ENCODE measurements around the gene UBE3D. TPM values are rescaled to one million over a fixed set of nuclear protein-coding genes. Genes with fewer than 3 reads are reported as not detected.

The UBE3D gene
- total RNA-seq, 1 experiment from 2014 or later = 38.0 TPM

DNA sequence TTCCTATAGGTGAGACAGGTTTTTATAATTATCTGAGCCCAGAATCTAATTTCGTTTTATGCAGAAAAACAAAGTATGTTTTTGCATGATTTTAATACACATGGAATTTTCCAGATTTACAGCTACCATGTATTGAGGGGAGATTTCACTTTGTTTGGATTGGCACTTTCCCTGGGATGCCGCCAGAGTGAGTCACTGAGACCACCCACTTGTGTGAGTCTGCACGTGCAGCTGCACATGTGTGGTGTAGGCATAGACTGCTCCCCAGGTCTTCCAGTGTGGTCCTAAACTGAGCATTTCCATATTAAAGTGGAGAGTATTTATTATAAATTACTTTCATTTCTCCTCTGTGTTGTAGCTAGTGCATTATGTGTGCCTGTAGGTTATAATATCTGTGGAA, 186.8 kb downstream of the UBE3D start:
- CTCF ChIA-PET = no interaction called here
- TF ChIP-seq, protein P1, sequence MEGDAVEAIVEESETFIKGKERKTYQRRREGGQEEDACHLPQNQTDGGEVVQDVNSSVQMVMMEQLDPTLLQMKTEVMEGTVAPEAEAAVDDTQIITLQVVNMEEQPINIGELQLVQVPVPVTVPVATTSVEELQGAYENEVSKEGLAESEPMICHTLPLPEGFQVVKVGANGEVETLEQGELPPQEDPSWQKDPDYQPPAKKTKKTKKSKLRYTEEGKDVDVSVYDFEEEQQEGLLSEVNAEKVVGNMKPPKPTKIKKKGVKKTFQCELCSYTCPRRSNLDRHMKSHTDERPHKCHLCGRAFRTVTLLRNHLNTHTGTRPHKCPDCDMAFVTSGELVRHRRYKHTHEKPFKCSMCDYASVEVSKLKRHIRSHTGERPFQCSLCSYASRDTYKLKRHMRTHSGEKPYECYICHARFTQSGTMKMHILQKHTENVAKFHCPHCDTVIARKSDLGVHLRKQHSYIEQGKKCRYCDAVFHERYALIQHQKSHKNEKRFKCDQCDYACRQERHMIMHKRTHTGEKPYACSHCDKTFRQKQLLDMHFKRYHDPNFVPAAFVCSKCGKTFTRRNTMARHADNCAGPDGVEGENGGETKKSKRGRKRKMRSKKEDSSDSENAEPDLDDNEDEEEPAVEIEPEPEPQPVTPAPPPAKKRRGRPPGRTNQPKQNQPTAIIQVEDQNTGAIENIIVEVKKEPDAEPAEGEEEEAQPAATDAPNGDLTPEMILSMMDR (conservative IDR thresholded peaks at IDR 0.05; ENCODE audit: low read depth, low read length) = no peak
- TF ChIP-seq EZH2 (IDR thresholded peaks at IDR 0.05; ENCODE audit: borderline replicate concordance, low read depth, low read length, poor library complexity, severe bottlenecking) = no peak

DNA sequence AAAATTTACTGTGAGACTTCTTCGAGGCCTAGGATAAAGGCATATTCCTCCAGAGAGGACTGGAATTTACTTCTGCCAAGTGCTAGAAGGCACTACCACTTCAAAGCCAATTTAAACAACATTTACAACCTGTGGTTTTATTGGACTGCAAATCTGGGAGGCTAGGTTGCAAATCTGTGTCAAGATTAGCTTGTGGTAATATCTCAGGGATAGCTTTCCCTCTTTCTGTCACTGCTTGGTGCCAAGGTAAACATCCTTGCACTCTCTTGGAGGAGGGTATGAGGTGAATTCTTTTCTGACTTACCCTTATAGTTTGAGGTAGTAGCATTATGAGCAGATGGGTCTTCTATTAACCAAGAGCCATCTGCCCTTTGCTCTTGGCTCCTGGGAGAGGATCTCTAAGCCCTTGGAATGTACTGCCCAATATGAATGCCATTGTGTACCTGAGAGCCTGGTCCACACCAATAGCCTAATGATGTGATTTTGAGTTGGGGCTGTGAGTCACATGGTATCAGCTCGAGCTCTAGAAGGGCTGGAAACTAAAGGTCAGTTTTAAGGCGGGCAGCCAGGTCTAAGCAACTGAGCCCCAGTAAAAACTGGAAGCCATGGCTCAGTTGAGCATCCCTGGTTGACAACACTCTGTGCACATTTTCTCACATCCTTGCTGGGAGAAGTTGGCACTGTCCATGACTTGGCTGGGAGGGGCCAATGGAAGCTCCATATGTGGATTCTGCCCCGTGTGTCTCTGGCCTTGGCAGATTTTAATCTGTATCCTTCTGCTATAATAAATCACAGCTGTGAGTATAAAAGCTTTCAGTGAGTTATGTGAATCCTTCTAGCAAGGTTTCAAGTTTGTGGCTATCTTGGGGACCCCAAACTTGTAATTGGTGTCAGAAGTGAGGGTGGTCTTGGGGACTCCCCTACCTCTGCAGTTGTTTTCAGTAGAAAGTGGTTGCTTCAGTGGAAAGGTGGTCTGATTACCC, 188.1 kb downstream of the UBE3D start:
- Histone ChIP-seq H3K27me3 (replicated peaks; ENCODE audit: insufficient read depth, low read depth, low read length, poor library complexity) (no peaks in the 10 kb centered on the region), H3K4me1 (ENCODE audit: insufficient read depth, low read length, poor library complexity, severe bottlenecking) (peaks cover 11% of the 10 kb centered on the region), H3K36me3 (ENCODE audit: insufficient read depth, low read length, poor library complexity, severe bottlenecking) (no peaks in the 10 kb centered on the region), H3K27ac (ENCODE audit: low read depth, low read length, poor library complexity, severe bottlenecking) (no peak overlapping the region), H3K9me3 (ENCODE audit: low read depth, low read length, poor library complexity, severe bottlenecking) (no peaks in the 10 kb centered on the region), H3K4me3 (ENCODE audit: low read depth, low read length, poor library complexity, severe bottlenecking) (no peak overlapping the region)
- POLR2A ChIA-PET (ENCODE audit: low non-redundant PET) = interaction anchor here (0.5 kb wide), 1 partner anchor 115 kb away, joined by 3 read pairs; no protein-coding TSS in a partner anchor
- intact Hi-C loops (cut with micrococcal nuclease; ENCODE audit: unreplicated experiment) = no loop called here
- TF ChIP-seq, protein P1 (conservative IDR thresholded peaks at IDR 0.05; ENCODE audit: low read depth, low read length) = no peak
- TF ChIP-seq EZH2 (IDR thresholded peaks at IDR 0.05; ENCODE audit: borderline replicate concordance, low read depth, low read length, poor library complexity, severe bottlenecking) = no peak
- CTCF ChIA-PET = no interaction called here
- BruUV-seq (replicated peaks) = no TSS peak
- DNase-seq (ENCODE audit: low spot score) = no peak

More for the DNA sequence above, 186.8 kb downstream of the UBE3D start:
- POLR2A ChIA-PET (ENCODE audit: low non-redundant PET) = no interaction called here
- BruUV-seq (replicated peaks) = no TSS peak
- peak; percentile 39 for DNase-seq (ENCODE audit: low spot score)
- H3K4me3 ChIP-seq (ENCODE audit: low read depth, low read length, poor library complexity, severe bottlenecking) = no peak overlapping the region
- H3K27me3 ChIP-seq (replicated peaks; ENCODE audit: insufficient read depth, low read depth, low read length, poor library complexity) = no peaks in the 10 kb centered on the region
- peaks cover 17% of the 10 kb centered on the region for H3K4me1 ChIP-seq (ENCODE audit: insufficient read depth, low read length, poor library complexity, severe bottlenecking)
- intact Hi-C loops (cut with micrococcal nuclease; ENCODE audit: unreplicated experiment) = no loop called here
- H3K9me3 ChIP-seq (ENCODE audit: low read depth, low read length, poor library complexity, severe bottlenecking) = no peaks in the 10 kb centered on the region
- H3K27ac ChIP-seq (ENCODE audit: low read depth, low read length, poor library complexity, severe bottlenecking) = no peak overlapping the region
- H3K36me3 ChIP-seq (ENCODE audit: insufficient read depth, low read length, poor library complexity, severe bottlenecking) = no peaks in the 10 kb centered on the region

DNA sequence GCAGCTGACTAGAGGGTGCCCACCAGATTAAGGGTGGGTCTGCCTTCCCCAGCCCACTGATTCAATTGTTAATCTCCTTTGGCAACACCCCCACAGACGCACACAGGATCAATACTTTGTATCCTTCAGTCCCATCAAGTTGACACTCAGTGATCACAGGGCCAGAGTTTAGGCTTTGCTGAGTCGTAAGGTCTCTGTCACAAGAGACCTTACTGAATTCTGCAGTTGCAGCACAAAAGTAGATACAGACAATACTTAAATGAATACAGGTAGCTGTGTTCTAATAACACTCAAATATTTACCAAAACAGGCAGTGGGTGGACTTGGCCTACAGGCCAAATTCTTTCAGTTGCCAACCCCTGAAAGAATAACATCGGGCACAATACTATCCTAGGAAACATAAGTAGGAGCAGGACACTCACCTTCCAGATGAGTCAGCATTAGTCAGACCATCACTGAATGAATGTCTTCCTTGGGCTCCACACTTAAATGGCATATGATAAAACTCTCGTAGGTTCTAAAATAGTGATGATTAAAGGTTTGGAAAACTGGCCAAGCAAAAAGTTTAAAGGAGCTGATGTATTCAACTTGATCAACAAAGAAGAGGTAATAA, 190.0 kb downstream of the UBE3D start:
- no peaks in the 10 kb centered on the region for H3K9me3 ChIP-seq (ENCODE audit: low read depth, low read length, poor library complexity, severe bottlenecking)
- no peaks in the 10 kb centered on the region for H3K36me3 ChIP-seq (ENCODE audit: insufficient read depth, low read length, poor library complexity, severe bottlenecking)
- no peak for TF ChIP-seq EZH2 (IDR thresholded peaks at IDR 0.05; ENCODE audit: borderline replicate concordance, low read depth, low read length, poor library complexity, severe bottlenecking)
- TF ChIP-seq, protein P1 (conservative IDR thresholded peaks at IDR 0.05; ENCODE audit: low read depth, low read length) = no peak
- ChIA-PET POLR2A (ENCODE audit: low non-redundant PET) (no interaction called here), CTCF (no interaction called here)
- no peak overlapping the region for H3K4me3 ChIP-seq (ENCODE audit: low read depth, low read length, poor library complexity, severe bottlenecking)
- DNase-seq (ENCODE audit: low spot score) = peak; percentile 20
- H3K27ac ChIP-seq (ENCODE audit: low read depth, low read length, poor library complexity, severe bottlenecking) = no peak overlapping the region
- no TSS peak for BruUV-seq (replicated peaks)
- intact Hi-C loops (cut with micrococcal nuclease; ENCODE audit: unreplicated experiment) = no loop called here
- no peaks in the 10 kb centered on the region for H3K4me1 ChIP-seq (ENCODE audit: insufficient read depth, low read length, poor library complexity, severe bottlenecking)
- no peaks in the 10 kb centered on the region for H3K27me3 ChIP-seq (replicated peaks; ENCODE audit: insufficient read depth, low read depth, low read length, poor library complexity)
